DMS 273 (cell line): ENCODE data around the gene HSF2BP.
"Not testable (repeated sequence)": the region's sequence is repeated elsewhere in the genome, so short reads cannot be mapped to it uniquely, and the experiment has no call there.

ENCODE experiments used
- DNase-seq: peaks from one replicate; lab custom pipeline; 2025; ENCODE audit not compliant: unreplicated experiment; lab: John Stamatoyannopoulos, UW

Gene HSF2BP

DNA sequence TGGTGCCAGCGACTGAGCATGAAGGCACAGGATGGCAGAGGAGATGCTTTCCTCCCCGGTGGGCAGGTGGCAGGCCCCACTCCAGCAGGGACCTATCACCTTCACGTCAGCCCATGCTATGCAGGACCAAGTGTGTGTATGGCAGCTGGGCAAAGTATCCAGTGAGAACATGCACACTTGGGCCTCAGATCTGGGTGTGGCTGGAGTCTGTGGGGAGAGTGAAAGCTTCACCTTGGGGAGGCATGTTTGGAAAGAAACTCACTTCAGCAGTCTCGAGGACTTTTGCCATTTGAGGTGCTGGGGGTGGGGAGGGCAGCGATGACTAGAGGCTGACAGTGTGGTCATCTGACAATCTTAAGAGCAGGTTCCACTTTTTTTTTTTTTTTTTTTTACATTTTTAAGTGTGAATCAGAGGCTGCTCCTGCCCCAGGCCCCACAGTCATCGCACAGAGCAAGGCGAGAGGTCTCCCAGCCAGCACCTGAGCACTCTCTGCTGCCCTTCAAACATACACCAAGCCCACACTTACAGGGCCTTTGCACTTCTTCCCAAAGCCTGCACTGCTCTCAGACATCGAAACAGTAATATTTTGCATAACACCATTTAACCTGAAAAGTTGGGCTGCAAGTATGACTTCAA, 136.7 kb downstream of the HSF2BP start:
- DNase-seq, result not testable (repeated sequence)

DNA sequence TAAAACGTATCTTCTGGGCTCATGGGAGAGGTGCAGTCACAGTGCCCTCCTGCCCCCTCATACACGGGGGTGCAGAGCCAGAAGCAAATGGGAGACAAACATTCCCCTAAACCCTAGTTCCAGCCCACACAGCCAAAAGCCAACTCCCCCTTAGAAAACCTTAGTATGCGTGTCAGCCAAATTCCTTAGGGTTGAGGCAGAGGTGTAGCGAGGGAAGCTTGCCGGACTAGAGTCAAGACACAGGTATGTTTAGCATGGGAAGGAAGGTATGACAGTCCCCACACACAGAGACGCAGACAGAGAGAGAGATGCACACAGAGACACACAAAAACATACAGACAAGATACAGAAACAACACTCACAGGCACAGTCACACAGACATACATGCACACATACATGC, 141.6 kb downstream of the HSF2BP start:
- DNase-seq, result not testable (repeated sequence)

DNA sequence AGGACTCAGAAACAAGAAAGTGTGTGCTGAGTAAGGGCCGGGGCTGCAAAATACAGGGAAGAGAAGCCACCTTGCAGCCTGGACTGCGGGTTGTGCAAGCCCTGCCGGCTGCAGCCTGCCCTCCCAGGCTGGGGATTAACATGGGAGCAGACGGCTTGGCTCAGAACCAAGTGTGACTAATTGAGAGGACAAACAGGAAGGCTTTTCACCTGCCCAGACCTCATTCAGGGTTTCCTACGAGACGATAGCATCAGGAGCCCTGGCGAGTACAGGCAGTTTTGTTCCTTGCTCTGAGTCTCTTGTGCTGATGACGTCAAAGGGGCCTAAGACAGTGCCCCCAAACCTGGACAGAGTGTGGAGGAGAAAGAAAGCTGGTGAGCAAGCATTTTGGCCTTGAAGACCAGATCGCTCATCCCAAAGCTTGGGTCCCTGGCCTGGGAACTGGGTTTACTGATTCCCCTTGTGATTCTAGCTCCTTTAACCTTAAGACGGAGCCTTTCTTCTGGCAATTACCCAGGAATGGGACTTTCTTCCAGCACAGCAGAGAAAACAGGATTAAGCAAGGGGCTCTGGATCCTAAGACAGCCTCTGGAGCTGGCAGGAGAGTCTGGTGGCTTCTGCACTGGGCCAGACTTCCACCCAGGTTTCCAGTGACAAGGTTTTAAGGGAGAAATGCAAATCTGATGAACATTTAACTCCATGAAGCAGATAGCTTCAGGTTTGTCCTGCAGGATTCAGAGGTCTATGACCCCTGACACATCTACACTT, 142.2 kb downstream of the HSF2BP start:
- not testable (repeated sequence) for DNase-seq

DNA sequence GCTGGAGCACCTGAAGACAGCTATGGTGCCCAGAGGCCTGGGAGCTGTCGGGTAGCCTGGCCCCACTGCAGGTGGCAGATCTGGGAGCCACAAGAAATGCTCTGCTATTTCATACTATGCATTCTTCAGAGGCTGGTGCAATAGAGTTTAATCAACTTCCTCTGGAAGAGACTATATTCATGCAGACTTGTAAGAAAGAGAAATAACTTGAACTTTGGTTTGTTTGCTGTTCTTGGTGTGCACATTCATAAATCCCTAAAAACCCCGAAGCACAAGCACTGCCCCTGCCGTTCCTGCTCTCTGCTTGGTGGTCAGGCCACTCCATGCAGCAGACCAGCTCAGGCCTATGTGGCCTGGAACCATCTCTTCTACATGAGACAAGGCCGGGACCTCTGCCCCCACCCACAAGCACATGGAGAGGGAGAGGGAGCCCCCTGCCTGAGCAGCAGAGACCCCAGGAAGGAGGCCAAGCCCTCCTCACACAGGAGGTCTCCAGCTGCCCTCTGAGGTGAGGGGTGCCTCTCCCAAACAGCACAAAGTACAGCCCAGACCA, 142.9 kb downstream of the HSF2BP start:
- not testable (repeated sequence) for DNase-seq

DNA sequence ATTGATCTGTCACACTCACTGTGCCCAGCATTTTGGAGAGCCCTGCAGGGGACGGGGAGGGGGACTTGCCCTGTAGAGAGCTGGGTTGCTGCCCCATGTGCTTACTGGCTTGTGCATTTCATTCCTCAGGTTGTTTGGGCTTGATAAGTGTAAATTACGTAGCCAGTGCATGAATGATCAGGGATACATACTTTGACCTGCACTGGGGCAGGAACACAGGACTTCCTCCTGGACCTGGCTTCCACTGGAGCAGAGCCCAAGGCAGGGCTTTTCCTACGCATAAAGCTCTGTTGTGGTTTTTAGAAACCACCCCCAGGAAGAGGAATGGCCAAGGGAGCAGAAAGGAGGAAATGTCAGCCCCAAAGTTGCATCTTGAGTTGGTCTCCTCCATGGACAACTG, 144.5 kb downstream of the HSF2BP start:
- not testable (repeated sequence) for DNase-seq

DNA sequence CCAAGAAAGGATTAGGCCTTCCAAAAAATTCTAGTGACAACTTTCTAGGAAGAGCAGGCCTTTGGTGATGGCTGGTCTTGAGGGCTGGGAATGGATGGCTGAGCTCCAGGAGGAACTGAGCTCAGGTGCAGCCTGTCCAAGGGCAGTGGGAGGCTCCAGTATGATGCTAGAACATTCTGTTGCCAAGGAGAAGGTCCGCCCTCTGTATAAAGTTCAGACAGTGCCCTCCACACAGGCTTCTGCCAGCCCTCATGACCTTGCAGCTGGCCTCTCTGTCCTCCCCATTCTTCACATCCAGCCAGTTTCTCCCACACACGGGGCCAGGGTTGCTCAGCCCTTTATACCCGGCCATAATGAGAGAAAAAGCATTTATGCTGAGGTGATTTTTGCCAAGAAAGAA, 146.3 kb downstream of the HSF2BP start:
- not testable (repeated sequence) for DNase-seq

DNA sequence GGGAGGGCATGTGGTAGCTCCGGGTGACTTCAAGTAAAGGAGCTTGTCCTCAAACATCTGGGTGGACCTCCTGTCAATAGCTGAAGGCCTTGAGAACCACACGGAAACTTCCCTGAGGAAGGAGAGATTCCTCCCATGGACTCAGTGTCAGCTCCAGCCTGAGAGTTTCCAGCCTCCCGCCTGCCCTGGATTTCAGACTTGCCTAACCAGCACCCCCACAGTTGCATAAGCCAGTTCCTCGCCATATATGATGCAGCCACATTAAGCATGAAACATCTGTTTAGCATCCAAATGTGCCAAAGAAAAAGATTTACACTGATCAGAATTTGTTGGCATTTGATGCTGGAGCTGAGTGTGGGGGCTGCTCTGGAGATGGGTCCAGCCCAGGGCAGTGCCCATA, 148.1 kb downstream of the HSF2BP start:
- DNase-seq, result not testable (repeated sequence)

DNA sequence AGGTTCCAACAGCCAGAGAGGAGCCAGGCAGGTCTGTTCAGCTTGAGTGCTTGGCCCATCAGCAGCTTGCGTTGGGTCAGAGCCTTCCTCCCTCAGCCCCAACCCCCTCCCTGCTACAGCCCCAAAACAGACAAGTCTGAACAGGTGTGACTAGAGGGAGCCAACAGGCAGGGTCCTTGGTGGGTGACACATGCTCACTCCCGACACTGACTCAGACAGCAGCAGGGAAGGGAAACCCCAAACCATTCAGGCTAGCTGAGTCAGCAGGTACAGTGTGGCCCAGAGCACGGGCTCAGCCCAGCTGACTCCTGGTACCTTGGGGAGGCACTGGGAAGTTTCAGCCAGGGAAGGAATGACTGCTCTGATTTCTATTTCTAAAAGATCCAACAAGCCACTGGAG, 148.6 kb downstream of the HSF2BP start:
- not testable (repeated sequence) for DNase-seq

DNA sequence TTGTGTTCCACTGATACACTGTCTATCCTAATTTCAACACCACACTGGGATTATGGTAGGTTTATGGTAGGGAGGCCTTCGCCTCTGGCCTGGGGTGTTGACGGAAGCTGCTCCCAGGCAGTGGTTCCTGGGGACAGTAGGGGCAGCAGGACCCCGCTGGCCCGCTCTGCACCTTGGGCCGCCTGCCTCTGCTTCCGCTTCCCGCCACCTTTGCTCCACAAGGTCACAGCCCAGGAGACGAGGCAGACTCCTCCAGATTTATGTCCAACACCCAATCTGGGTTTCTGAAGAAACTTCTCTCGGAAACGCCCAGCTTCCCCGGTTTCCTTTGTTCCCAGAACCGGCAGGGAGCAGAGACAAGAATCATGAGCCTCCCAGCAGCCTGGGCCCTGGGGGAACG, 155.4 kb downstream of the HSF2BP start:
- not testable (repeated sequence) for DNase-seq

DNA sequence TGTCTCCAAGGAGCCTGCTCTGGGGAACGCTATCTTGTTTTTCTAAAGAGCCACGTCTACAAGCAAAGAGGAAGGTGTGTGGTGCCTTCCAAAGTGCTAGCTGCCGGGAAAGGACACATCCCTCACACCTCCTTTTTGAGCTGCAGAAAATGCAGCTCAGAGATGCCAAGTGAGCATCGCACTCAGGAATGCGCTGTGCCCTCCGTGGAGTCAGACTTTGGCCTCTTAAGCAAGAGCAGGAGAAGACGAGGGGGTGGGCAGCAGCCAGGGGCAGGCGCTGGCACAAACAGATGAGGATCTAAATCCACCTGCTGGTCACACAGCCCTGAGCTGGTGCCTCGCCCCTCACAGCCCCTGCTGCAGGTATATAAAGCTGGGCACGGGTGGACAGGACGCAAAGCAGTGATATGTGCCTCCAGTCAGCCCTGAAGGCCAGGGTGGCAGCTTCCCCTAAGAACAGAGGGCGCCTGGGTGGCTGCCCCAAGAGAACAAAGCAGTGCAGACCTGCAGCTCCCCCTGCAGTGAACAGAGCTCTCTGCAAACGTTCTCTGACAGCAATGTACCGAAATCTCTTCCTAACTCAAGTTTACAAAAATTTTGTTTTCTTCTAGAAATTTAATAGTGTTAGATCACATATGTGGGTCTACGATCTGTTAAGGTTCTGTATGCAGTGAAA, 156.1 kb downstream of the HSF2BP start:
- not testable (repeated sequence) for DNase-seq

DNA sequence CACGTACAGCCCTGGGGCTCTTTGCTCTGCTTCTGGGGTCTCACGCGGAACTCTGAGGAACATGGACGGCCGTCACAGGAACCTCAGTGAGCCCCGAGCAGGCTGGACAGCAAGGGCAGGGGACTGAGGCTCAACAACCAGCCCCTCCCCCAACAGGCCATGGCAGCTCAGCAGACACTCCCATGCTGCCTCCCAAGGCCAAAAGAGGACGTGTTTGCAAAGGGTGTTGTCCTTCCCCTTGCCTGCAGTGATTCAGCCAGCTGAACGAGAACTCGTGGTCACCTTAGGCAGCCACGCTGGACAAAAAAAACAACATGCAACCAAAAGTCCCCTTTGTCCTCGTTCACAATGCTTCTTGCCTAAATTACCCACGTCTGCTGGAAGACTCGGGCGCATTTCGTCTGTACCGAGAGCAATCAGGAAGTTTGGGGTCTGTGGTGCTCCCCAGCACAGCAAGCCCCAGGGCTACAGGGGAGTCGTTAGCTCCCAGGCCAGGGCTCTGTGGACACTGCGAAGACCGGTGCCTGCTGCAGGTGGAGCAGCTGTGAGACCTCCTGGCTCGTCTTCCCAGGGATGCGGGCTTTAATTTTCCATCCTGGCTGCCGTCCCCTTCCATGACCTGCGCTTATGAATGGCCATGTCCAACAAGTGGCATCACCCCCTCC, 156.7 kb downstream of the HSF2BP start:
- not testable (repeated sequence) for DNase-seq

DNA sequence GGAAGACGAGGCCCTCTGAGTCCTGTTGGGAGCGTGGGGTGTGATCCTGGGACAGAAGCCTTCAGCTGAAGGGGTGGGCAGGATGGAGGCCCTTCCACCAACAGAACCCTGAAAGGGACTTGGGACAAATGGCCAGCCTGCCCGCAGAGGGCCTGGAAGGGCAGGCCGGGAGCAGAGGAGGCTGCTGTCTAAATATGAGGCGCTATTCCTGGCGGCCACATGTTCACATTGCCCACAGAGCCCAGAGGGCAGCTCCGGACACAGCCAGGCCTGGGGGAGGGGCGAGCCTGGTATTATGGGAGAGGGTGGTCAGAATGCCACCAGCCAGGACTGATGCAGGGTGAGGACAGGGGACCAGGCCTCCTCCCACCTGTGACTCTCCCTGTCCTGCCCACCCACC, 160.4 kb downstream of the HSF2BP start:
- DNase-seq, result not testable (repeated sequence)

DNA sequence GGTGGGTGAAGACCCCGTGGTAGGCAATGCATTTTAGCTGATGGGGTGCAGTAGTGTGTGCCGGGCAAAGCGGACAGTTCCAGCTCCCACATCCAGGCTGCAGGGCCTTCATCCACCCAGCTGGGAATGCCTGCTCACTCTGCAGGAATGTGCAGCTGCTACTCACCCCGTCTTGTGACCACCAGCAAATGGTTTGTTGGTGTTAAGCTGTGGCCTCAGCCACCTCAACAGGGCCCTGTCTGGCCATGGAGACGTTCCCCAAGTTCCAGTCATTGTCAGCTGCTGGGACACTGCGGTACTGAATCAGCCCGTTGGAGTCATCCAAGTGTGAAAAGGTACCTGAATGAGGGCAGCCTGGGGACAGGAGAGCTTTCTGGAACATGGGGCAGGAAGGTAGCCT, 161.2 kb downstream of the HSF2BP start:
- DNase-seq, result not testable (repeated sequence)

DNA sequence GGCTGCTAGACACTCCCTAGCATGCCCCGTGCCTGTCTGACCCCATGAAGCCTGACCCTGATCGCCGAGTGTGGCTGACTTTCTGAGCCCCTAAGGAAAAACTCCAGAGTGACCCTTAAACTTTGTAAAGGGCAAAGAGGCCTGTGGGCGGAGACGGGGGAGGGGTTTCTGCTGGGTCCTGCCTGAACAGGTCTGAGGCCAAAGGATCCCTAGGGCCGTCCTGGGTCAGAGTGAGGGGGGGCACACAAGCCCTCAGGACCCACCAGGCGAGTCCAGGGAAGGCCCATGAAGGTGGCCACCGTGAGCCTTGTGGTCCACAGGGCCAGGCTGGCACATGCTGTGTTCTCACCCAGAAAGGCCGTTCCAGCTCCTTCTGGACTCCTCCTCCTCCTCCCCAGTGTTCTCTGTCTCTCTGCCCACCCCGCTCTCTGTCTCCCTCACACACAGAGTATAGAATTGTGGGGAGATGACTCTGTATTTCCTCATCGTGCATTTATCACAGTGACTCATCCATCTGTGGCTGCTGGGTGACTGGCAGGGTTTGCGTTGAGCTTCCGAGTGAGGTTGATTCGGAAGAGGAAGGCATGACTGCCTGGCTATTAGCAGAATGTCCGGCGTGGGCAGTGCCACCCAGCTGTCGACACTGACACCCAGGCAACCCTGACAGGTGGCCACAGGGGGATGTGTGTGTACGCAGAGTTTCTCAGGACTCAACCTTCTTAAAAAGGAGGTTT, 164.8 kb downstream of the HSF2BP start:
- DNase-seq, result not testable (repeated sequence)

DNA sequence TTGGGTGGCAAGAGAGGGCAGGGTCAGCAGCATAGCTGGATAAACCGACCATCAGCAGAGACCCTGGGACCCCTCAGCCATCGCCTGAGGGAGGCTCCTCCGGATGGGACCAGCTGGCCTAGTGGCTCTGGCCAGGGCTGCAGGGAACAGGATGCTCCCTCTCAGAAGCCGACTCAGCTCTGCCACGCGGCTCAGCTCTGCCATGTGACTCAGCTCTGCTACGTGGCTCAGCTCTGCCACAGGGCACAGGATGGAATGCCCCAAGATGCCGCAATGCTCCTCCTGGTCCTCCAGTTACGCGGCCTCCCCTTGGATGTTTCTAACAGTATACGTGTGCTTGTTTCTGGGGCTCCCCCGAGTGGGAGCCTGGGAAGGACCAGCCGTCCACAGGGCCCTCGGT, 165.8 kb downstream of the HSF2BP start:
- not testable (repeated sequence) for DNase-seq

DNA sequence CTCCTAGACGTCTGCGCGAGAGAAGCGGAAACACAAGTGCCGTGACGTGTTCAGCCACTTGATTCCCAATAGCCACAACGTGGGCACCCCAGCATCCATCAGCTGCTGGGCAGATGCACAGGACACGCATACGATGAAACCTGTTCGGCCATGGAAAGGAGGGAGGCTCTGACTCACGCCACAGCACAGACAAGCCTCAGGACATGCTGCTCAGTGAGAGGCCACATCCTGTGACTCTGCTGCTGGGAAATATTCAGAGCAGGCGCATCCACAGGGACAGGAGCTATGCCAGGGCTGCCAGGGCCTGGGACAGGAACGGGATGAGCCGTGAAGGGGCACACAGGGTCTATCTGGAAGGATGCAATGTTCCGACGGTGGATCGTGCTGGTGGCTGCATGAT, 171.1 kb downstream of the HSF2BP start:
- DNase-seq, result not testable (repeated sequence)

DNA sequence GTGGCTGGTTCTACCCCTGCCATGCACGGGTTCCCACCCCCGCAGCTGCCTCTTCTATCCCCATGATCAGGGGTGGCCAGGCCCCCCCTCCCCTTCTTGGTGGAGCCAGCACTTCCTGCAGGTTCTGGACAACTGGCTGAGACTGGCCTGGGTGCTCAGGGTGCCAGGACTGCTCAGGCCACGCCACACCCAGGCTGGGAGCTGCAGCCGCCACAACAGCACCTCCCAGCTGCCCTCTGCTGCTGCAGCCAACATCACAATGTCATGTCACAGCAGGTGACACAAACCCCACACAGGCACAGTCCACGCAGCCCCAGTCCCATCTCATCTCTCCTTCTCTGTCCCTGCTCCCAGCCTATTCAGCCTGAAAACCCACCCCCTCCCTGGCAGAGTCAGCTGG, 173.2 kb downstream of the HSF2BP start:
- not testable (repeated sequence) for DNase-seq

DNA sequence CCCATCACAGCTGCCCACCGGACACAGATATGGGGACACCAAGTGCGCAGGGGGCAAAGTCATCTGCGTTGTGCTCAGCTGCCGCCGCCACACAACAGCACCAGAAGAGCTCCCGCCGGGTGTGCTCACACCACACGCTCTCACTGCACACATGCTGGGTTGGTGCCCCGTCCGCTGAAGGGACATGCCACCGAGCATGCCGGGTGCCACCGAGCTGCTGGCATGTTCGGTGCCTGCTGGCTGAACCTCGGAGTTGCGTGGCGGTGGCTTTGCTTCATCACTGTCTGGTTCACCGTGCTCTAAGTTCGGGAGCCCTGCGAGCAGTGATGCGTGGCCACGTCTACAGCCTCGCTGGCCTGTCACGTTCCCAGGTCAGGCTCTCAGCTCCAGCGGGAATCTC, 174.3 kb downstream of the HSF2BP start:
- not testable (repeated sequence) for DNase-seq

DNA sequence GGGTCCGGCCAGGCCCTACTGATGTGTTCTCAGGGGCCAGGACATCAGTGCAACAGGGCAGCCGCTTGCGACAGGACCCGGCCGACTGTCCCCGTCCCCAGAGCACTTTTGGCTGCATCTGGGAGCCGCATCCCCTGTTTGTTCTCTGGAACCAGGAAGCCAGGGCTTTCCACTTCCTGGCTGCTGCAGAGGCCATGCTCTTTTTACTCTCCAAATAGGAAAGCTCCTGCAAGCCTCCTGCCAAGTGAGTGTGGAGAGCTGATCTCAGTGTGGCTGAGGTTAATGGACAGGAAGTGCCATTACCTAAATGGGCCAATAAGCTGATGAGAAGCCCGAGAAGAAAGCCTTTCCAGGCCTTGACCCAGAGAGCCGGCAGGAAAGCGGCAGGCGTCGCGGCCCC, 180.1 kb downstream of the HSF2BP start:
- not testable (repeated sequence) for DNase-seq
